OCI-LY3 (cell line): ENCODE results near the gene PQBP1.

Experiments
- H2AFZ ChIP-seq: fragments of 200-600, 300-600 bp; shearing (Covaris generic); 2 replicates; pipeline ENCODE4 v1.6.0; 2014; ENCODE audit warnings: antibody characterized with exemption, low read depth, low read length
- H3K27ac ChIP-seq: fragments of 200-600, 300-600 bp; sonication (generic); 2 replicates; pipeline ENCODE4 v1.5.1; 2014; ENCODE audit warnings: mild to moderate bottlenecking, low read length, moderate library complexity, mixed read lengths
- H3K27me3 ChIP-seq: fragments of 200-600, 300-600 bp; sonication (generic); 2 replicates; pipeline ENCODE4 v1.6.1; 2014; ENCODE audit warnings: low read depth, low read length, mixed read lengths
- H3K36me3 ChIP-seq: fragments of 200-600, 300-600 bp; sonication (generic); replicated peaks from 2 replicates; pipeline ENCODE3; 2014; ENCODE audit warnings: low read depth, low read length, mixed read lengths
- H3K4me1 ChIP-seq: fragments of 300-600, 200-600 bp; sonication (generic); 2 replicates; pipeline ENCODE4 v1.6.1; 2014; ENCODE audit warnings: low read length, mixed read lengths
- H3K4me2 ChIP-seq: fragments of 200-600, 300-600 bp; sonication (generic); 2 replicates; pipeline ENCODE4 v1.6.1; 2014; ENCODE audit warnings: low read length, mixed read lengths
- H3K4me3 ChIP-seq: fragments of 300-600, 200-600 bp; sonication (generic); 2 replicates; pipeline ENCODE4 v1.5.1; 2014; ENCODE audit warnings: antibody characterized with exemption, mild to moderate bottlenecking, low read length, moderate library complexity
- H3K79me2 ChIP-seq: fragments of 300-600, 200-600 bp; shearing (Covaris generic); 2 replicates; pipeline ENCODE4 v1.6.1; 2014; ENCODE audit warnings: mild to moderate bottlenecking, low read length, mixed read lengths
- H3K9ac ChIP-seq: fragments of 300-600, 200-600 bp; shearing (Covaris generic); 2 replicates; pipeline ENCODE4 v1.6.0; 2014; ENCODE audit warnings: mild to moderate bottlenecking, low read length, moderate library complexity
- H3K9me3 ChIP-seq: fragments of 200-600, 300-600 bp; shearing (Covaris generic); 2 replicates; pipeline ENCODE4 v1.6.1; 2014; ENCODE audit warnings: low read length, mixed read lengths; ENCODE audit not compliant: insufficient read depth
- H4K20me1 ChIP-seq: fragments of 200-600, 300-600 bp; sonication (generic); 2 replicates; pipeline ENCODE4 v1.6.1; 2016; ENCODE audit warnings: low read length, mixed read lengths; ENCODE audit not compliant: insufficient read depth
- EZH2phosphoT487 ChIP-seq: fragments of 200-600 bp; shearing (Covaris generic); IDR thresholded peaks from 2 replicates; pipeline ENCODE4 v1.6.1; 2018; ENCODE audit warnings: antibody characterized with exemption, mixed run types, low read depth
- TF ChIP-seq, protein P1 (sequence below): fragments of 200-600, 300-600 bp; sonication (generic); IDR thresholded peaks from 2 replicates; pipeline ENCODE4 v1.5.1; 2014; ENCODE audit warnings: antibody characterized with exemption, low read length, low read depth

The PQBP1 gene

DNA sequence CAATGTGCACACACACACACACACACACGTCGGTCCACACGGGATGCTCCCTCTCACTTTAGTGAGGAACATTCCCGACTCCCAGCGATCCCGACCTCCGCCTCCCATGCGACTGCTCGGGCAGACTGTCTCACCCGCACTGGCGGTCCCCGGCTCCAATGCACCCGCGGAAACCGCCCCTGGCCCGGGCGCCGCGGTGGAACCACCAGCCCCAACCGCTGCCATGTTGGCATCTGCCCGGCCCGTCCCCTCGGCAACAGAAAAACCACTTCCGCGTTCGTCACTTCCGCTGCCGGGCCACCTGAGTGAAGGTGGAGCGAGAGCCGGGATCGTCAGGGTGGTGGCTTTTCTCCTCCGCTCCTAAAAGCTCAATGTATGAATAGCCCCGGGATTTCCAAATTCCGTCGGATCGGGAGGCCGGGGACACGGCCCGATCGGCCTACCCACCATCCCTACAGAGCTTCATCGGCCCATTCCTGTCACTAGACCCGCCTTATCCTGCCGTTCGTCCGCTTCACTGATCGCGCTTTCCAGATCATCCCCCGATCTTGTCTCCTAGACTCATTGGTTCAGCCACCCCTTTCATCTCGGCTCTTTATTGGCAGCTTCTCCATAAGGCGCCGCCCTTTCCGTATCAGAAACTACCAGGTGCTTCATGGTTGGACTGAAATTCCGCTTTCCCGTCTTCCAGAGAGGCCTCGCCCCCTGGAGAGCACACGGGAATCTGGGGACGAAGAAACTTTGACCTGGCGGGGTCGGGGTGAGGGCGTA, 13.9 kb downstream of the PQBP1 start, which contains the start of gene SLC35A2:
Gene SLC35A2 (minus strand): TSS at position 235 of the 771 bp plus-strand sequence. CDS start 10 bp downstream, at position 225.
- peaks cover 43% of the 10 kb centered on the region for H4K20me1 ChIP-seq
- H3K27me3 ChIP-seq, result no peaks in the 10 kb centered on the region
- no peak within 1 kb of the TSS for H2AFZ ChIP-seq
- peaks cover 45% of the 10 kb centered on the region for H3K4me1 ChIP-seq
- peak within 1 kb of the TSS; percentile 94 for H3K4me2 ChIP-seq
- peak within 1 kb of the TSS; percentile 100 for H3K4me3 ChIP-seq
- peak within 1 kb of the TSS; percentile 98 for H3K27ac ChIP-seq
- H3K9ac ChIP-seq, result peak within 1 kb of the TSS; percentile 99
- peaks cover 43% of the 10 kb centered on the region for H3K36me3 ChIP-seq
- peaks cover 52% of the 10 kb centered on the region for H3K79me2 ChIP-seq
- H3K9me3 ChIP-seq, result no peaks in the 10 kb centered on the region
- TF ChIP-seq, protein P1, sequence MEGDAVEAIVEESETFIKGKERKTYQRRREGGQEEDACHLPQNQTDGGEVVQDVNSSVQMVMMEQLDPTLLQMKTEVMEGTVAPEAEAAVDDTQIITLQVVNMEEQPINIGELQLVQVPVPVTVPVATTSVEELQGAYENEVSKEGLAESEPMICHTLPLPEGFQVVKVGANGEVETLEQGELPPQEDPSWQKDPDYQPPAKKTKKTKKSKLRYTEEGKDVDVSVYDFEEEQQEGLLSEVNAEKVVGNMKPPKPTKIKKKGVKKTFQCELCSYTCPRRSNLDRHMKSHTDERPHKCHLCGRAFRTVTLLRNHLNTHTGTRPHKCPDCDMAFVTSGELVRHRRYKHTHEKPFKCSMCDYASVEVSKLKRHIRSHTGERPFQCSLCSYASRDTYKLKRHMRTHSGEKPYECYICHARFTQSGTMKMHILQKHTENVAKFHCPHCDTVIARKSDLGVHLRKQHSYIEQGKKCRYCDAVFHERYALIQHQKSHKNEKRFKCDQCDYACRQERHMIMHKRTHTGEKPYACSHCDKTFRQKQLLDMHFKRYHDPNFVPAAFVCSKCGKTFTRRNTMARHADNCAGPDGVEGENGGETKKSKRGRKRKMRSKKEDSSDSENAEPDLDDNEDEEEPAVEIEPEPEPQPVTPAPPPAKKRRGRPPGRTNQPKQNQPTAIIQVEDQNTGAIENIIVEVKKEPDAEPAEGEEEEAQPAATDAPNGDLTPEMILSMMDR, result no peak
- no peak for TF ChIP-seq EZH2phosphoT487

DNA sequence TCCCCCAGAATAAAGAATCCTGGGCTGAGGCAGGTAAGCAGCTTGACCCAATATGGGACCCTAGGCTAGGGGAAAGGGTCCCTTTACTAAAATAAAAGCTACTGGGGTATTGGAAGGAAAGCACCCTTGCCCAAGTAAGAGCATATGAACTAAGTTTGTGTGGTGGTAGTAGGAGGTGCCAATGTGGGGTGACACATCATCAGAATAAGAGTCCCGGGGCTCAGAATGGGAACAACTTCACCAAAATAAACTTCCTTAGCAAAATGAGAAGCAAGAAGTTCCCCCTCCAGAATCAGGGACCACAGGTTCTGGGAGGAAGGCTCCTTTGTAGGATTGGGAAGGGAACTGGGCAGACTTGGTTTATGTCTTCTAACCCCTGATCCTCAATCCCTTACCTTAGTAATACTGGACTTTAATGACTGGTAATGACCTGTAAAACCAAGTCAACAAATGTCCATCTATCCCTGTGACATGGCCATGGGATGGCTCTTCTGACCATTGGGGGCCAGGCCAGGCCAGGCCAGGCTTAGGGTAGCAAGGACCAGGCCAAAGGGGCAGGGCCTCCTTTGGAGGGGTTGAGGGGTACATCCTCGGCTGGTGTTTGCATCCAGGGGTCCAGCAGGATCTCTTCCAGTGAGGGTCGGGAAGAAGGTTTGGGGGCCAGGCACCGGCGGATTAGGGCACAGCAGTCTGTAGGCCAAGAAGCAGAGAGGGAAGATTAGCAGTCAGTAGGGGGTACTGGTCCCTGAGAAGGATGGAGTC, 16.1 kb downstream of the PQBP1 start:
- TF ChIP-seq, protein P1, result no peak
- no peak for TF ChIP-seq EZH2phosphoT487
- Histone ChIP-seq H3K79me2 (peaks cover 74% of the 10 kb centered on the region), H3K4me3 (peak overlapping the region; percentile 100), H3K36me3 (peaks cover 63% of the 10 kb centered on the region), H3K27me3 (no peaks in the 10 kb centered on the region), H3K9me3 (no peaks in the 10 kb centered on the region), H3K4me2 (peak overlapping the region; percentile 94), H3K4me1 (peaks cover 45% of the 10 kb centered on the region), H2AFZ (no peak overlapping the region), H3K27ac (peak overlapping the region; percentile 98), H4K20me1 (peaks cover 60% of the 10 kb centered on the region), H3K9ac (peak overlapping the region; percentile 99)

DNA sequence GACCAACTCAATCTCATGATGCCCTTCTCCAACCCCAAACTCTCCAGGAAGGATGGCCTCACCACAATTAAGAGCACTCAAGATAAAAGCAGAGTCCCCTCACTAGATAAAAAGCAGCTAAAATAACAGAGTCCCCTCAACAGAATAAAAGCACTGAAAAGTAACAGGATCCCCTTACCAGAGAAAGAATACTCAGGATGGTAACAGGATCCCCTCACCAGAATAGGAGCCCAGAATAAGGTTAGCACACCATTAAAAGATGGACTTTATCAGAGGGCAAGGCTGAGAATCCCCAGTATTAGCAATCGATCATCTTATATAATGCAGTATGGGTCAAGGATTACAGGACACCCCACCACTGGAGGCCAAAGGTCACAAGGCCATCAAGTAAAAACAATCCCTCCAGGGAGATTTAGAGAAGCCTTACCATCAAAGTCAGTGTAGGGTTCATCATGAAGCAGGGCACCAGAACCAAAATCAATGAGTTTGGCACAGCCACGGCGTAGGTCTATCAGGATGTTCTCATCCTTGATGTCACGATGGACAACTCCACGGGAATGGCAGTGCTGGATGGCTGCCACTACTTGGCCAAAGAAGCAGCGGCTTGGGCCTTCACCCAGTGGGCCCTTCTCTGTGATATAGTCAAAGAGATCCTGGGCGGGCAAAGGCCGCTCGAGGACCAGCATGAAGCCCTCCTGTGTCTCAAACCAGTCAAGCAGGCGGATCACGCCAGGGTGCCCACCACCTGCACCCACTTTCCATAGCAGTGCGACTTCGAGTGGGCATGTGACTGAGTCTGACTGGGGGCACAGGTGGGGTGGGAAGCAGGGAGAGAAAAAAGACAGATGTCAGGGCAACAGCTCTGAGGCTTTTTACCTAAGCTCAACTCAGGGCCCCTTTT, 17.1 kb downstream of the PQBP1 start:
- no peaks in the 10 kb centered on the region for H3K9me3 ChIP-seq
- H4K20me1 ChIP-seq, result peaks cover 60% of the 10 kb centered on the region
- H3K36me3 ChIP-seq, result peaks cover 65% of the 10 kb centered on the region
- peaks cover 83% of the 10 kb centered on the region for H3K79me2 ChIP-seq
- peaks cover 47% of the 10 kb centered on the region for H3K4me1 ChIP-seq
- TF ChIP-seq EZH2phosphoT487, result no peak
- TF ChIP-seq, protein P1, result no peak
- H3K4me2 ChIP-seq, result peak overlapping the region; percentile 94
- peak overlapping the region; percentile 98 for H3K27ac ChIP-seq
- peak overlapping the region; percentile 99 for H3K9ac ChIP-seq
- no peak overlapping the region for H2AFZ ChIP-seq
- peak overlapping the region; percentile 100 for H3K4me3 ChIP-seq
- no peaks in the 10 kb centered on the region for H3K27me3 ChIP-seq
